ENCODE results near the gene PADI1.

DNA sequence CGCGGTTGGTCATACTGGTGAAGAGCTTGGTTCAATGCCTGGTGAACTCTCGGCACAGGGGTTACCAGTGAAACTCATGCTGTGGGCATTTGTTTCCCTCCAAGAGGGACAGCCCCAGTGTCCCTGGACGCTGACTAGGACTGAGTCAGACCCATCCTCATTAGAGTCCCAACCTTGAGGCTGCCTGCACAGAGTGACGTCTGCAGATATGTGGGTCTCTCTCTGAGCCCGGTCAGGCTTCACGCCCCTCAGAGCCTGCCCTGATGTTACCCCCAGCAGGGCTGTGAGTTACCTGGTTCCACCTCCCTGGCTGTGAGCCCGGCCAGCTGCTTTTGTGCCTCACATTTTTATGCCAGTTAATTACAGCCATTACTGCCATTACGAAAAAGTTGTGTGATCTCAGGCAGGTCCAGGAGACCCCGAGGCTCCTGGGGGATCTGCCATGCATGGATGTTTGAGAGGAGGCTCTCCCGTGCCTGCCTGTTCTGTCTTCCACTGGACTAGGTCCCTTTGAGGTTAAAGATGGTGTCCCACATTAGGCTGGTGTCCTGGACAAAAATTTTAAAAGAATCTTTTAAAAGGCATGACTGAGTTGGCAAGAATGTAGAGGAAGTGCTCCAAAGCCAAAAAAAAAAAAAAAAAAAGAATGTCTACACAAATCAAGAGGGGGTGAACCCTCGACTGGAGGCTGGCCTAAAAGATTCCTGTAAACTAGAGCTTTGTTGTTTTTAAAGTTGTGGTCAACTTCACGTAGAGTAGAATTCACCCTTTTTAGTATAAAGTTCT is 36.6 kb upstream of the PADI1 start:
- no peak for TF ChIP-seq CTCF (IDR thresholded peaks at IDR 0.05)
- TF ChIP-seq POLR2A (IDR thresholded peaks at IDR 0.05) = no peak
